ACC112 (cell line): ENCODE results near the gene ADAMTSL1.

Experiments used
- H2AFZ ChIP-seq: fragments of 200-600 bp; sonication (generic); one replicate; pipeline ENCODE4 v1.6.0; 2017; ENCODE audit warnings: antibody characterized with exemption, low read length; ENCODE audit not compliant: unreplicated experiment
- H3K27ac ChIP-seq: fragments of 200-600 bp; sonication (generic); 2 replicates; pipeline ENCODE4 v1.5.1; 2014; ENCODE audit warnings: low read depth, mild to moderate bottlenecking, antibody characterized with exemption, low read length, moderate library complexity
- H3K27me3 ChIP-seq: fragments of 200-600 bp; sonication (generic); 2 replicates; pipeline ENCODE4 v1.6.1; 2014; ENCODE audit warnings: mild to moderate bottlenecking, antibody characterized with exemption, low read length, moderate library complexity, mixed read lengths; ENCODE audit not compliant: insufficient read depth
- H3K36me3 ChIP-seq: fragments of 200-600 bp; sonication (generic); 2 replicates; pipeline ENCODE4 v1.6.1; 2016; ENCODE audit warnings: mild to moderate bottlenecking, antibody characterized with exemption, low read length, moderate library complexity, mixed read lengths; ENCODE audit not compliant: insufficient read depth
- H3K4me1 ChIP-seq: fragments of 200-600 bp; sonication (generic); one replicate; pipeline ENCODE4 v1.6.1; 2016; ENCODE audit warnings: low read length, mixed read lengths; ENCODE audit not compliant: insufficient read depth, unreplicated experiment, control insufficient read depth
- H3K4me3 ChIP-seq: fragments of 200-600 bp; sonication (generic); 2 replicates; pipeline ENCODE4 v1.5.1; 2014; ENCODE audit warnings: mild to moderate bottlenecking, low read depth, low read length
- H3K79me2 ChIP-seq: fragments of 200-600 bp; sonication (generic); one replicate; pipeline ENCODE4 v1.6.0; 2016; ENCODE audit warnings: low read length; ENCODE audit not compliant: control insufficient read depth, unreplicated experiment, insufficient read depth

The ADAMTSL1 gene

DNA sequence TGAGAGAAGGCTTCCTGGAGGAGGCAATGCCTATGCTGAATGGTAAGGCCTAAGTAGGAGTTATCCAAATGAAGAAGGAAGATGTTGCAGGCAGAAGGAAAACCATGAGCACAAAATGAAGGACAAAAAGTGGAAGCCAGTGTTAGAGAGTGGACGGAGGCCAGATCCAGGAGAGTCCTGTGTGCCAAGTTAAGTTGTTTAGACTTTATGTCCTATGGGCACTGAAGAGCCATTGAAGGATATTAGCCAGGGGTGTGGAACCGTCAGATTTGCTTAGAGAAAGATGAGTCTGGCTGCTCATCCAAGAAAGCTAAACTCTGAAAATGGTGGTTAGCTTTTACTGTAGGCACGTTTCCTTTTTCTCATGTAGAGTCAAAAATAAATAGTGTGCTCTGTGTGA, 254.7 kb downstream of the ADAMTSL1 start:
- Histone ChIP-seq H3K4me3 (no peak overlapping the region), H3K27ac (no peak overlapping the region), H3K79me2 (no peaks in the 10 kb centered on the region), H3K27me3 (no peaks in the 10 kb centered on the region), H2AFZ (no peak overlapping the region), H3K36me3 (peaks cover 2% of the 10 kb centered on the region), H3K4me1 (no peaks in the 10 kb centered on the region)

DNA sequence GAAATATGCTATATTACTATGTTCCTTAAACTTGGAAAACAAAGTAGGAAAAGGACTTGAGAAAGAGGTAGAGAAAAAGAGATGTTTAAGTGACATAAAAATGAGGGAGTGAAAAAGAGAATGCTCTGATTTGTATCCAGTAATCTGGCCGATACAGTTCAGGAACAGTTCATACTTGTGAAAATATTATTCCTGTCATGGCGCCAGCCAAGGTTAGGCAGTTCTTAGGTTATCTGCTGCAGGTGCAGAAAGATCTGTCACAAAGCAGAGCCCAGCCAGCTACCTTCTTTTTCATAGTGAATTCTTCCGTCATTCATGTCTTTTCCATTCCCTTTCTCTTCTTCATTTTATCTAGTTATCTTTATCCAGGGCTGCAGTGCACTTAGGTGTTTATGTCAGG, 256.3 kb downstream of the ADAMTSL1 start:
- Histone ChIP-seq H3K79me2 (no peaks in the 10 kb centered on the region), H3K4me3 (no peak overlapping the region), H3K4me1 (no peaks in the 10 kb centered on the region), H3K27ac (no peak overlapping the region), H2AFZ (no peak overlapping the region), H3K36me3 (peaks cover 2% of the 10 kb centered on the region), H3K27me3 (no peaks in the 10 kb centered on the region)

DNA sequence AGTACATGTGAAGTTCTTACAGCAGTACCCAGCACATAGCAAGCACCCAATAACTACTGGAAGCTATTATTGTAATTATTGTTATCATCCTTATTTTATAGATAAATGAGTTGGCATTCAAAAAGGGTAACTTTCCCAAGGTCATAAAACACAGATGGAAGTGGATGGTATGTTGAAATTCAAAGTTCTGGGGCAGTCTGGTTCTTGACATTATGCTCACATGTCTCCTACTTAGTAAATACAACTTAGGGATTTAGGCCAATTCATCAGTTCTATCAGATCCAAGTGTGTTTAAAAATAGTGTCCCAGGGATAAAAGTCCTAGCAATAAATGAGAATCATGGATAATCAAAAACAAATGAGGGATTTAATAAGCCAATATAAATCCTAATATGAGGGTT, 265.2 kb downstream of the ADAMTSL1 start:
- no peak overlapping the region for H2AFZ ChIP-seq
- no peaks in the 10 kb centered on the region for H3K79me2 ChIP-seq
- H3K36me3 ChIP-seq: no peaks in the 10 kb centered on the region
- H3K4me3 ChIP-seq: no peak overlapping the region
- H3K4me1 ChIP-seq: no peaks in the 10 kb centered on the region
- H3K27ac ChIP-seq: no peak overlapping the region
- H3K27me3 ChIP-seq: no peaks in the 10 kb centered on the region

DNA sequence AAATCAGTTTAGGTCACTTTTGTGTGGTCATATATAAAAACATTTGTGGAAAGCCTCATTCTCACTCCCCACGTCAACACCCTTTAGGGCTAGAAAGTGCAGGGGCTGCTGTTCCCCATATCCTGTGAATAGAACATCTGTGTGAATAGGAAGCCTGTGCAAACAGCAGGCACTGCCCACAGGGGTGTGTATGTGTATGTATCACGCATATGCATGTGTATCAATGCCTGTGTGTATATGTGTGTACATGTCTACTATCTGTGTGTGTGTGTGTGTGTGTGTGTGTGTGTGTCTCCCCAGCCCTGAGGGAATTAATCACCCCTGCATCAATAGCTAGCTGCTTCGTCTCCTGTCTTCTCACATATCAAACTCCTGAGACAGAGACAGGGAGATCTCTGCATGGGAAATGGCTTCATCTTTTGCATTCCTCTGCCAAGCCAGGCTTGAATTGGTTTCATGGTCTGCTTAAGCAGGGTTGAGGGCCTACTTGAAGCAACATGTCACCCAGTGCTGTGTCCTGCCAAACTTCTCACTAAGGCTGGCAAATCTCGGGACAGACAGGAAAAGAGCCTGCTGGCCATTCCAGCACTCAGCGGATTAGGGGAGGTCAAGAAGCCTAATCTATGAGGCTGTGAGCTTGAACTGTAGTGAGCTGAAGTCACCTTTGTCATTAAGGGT, 265.8 kb downstream of the ADAMTSL1 start:
- Histone ChIP-seq H3K79me2 (no peaks in the 10 kb centered on the region), H3K27me3 (no peaks in the 10 kb centered on the region), H3K4me1 (no peaks in the 10 kb centered on the region), H3K36me3 (no peaks in the 10 kb centered on the region; the same call in 1 of the 2 replicates), H3K27ac (no peak overlapping the region), H2AFZ (no peak overlapping the region), H3K4me3 (no peak overlapping the region)

DNA sequence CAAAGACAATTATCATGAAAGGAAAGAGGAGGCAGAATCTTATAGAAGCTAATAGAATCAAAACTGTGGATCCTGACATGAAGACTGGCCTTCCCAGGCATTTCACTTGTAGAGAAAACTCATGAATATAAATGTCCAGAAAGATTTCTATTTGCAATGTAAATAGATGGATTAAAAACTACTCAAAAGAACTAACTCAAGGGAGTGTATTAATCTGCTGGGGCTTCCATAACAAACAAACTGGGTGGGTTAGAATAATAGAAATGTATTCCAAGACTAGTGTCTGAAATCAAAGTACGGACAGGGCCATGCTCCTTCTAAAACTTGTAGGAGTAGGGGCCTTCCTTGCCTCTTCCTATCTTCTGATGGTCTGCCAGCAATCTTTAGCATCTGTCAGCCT, 267.4 kb downstream of the ADAMTSL1 start:
- Histone ChIP-seq H3K79me2 (no peaks in the 10 kb centered on the region), H3K4me1 (no peaks in the 10 kb centered on the region), H2AFZ (no peak overlapping the region), H3K36me3 (no peaks in the 10 kb centered on the region; the same call in 1 of the 2 replicates), H3K27me3 (no peaks in the 10 kb centered on the region), H3K27ac (no peak overlapping the region), H3K4me3 (no peak overlapping the region)

DNA sequence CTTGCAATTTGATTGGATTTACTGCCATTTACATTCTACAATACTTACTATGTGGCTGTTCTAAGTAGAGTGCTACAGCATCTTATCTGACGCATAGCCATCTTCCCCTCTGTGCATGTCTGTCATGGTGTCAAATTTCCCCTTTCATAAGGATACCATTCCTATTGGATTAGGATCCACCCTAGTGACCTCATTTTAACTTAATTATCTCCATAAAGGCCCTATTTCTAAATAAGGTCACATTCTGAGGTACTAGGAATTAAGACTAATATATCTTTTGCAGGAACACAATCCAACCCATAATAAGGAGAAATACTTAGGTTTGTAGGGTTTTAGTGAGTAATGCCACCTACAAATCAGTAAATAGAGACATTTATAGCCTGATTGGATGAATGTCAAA, 268.0 kb downstream of the ADAMTSL1 start:
- Histone ChIP-seq H2AFZ (no peak overlapping the region), H3K4me3 (no peak overlapping the region), H3K36me3 (no peaks in the 10 kb centered on the region; the same call in 1 of the 2 replicates), H3K27me3 (no peaks in the 10 kb centered on the region), H3K79me2 (no peaks in the 10 kb centered on the region), H3K4me1 (no peaks in the 10 kb centered on the region), H3K27ac (no peak overlapping the region)

DNA sequence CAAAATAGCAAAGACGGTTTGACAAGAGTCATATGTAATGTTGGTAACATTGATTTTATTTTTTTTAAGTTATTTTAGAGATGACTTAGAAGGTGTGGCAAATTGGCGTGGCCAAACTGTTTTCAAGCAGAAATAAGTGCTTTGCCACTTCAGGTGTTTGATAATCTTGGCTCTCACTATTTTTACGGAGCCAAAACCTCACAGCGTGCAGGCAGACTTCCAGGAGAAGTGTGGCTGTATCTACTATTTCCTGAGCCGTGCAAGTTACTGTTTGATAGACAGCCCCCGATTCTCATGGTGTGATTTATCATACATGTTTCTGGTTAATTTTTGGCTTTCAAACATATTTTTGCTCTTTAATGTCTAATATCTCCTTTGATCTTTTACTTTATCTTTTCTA, 269.5 kb downstream of the ADAMTSL1 start:
- Histone ChIP-seq H3K27ac (no peak overlapping the region), H3K79me2 (no peaks in the 10 kb centered on the region), H3K4me3 (no peak overlapping the region), H2AFZ (no peak overlapping the region), H3K4me1 (no peaks in the 10 kb centered on the region), H3K36me3 (no peaks in the 10 kb centered on the region; the same call in 1 of the 2 replicates), H3K27me3 (no peaks in the 10 kb centered on the region)

DNA sequence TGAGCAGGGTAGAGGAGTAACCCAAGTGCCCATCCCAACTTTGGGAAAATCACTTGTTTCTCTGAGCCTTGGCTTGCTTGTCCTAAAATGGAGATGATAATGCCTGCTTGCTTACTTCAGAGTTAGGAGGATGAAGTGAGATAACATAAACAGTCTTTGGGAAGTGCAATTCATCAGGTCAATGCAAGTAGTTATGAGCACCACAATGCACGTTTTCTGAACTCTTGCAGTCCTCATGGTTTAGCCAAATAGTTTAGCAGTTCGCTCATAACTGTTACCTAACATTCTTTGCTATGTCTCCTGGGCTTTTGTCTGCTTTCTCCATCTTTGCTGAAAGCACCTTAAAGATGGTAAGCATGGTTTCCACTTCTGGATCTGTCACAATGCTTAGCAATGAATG, 270.0 kb downstream of the ADAMTSL1 start:
- no peaks in the 10 kb centered on the region for H3K27me3 ChIP-seq
- H3K36me3 ChIP-seq: no peaks in the 10 kb centered on the region; the same call in 1 of the 2 replicates
- H3K79me2 ChIP-seq: no peaks in the 10 kb centered on the region
- H2AFZ ChIP-seq: no peak overlapping the region
- no peaks in the 10 kb centered on the region for H3K4me1 ChIP-seq
- H3K27ac ChIP-seq: no peak overlapping the region
- no peak overlapping the region for H3K4me3 ChIP-seq

DNA sequence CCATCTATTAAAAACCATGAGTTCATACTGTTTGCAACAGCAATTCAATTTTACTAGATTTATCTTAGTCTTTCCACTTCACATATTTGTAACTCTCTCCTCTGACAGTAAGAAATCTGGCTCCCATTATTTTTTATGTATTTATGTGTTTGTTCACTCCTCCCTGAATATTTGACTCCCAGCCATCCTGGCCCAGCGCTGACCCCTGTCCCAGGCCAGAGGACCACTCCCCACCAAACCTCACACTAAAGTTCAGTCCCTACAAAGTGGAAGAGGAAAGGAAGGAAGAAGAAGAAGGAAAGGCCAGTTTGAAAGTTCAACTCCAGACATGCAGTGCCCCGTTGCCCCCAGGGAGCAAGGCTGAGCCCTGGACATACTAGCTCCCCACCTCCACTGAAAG, 271.8 kb downstream of the ADAMTSL1 start:
- Histone ChIP-seq H3K27ac (no peak overlapping the region), H3K79me2 (no peaks in the 10 kb centered on the region), H3K27me3 (no peaks in the 10 kb centered on the region), H3K4me3 (no peak overlapping the region), H3K36me3 (no peaks in the 10 kb centered on the region; the same call in 1 of the 2 replicates), H2AFZ (no peak overlapping the region), H3K4me1 (no peaks in the 10 kb centered on the region)

DNA sequence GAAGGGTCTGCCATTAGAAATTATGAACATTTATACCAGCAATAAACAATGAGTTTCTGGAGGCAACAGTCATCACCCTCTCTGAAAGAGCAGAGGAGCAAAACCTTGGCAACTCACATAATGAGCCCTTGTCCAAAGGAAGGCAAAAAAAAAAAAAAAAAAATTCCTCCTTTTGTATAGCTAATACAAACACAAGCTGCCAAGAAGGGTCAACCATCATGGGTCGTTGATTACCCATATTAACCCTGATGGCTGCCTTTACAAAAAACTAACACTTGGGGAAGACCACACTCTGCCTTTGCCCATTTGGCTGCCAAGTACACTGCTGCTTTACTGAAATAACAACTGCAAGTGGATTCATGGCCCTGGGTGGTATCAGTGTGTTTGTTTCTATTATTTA, 272.7 kb downstream of the ADAMTSL1 start:
- Histone ChIP-seq H3K79me2 (no peaks in the 10 kb centered on the region), H3K27ac (no peak overlapping the region), H3K36me3 (no peaks in the 10 kb centered on the region; the same call in 1 of the 2 replicates), H3K27me3 (no peaks in the 10 kb centered on the region), H3K4me3 (no peak overlapping the region), H2AFZ (no peak overlapping the region), H3K4me1 (no peaks in the 10 kb centered on the region)

DNA sequence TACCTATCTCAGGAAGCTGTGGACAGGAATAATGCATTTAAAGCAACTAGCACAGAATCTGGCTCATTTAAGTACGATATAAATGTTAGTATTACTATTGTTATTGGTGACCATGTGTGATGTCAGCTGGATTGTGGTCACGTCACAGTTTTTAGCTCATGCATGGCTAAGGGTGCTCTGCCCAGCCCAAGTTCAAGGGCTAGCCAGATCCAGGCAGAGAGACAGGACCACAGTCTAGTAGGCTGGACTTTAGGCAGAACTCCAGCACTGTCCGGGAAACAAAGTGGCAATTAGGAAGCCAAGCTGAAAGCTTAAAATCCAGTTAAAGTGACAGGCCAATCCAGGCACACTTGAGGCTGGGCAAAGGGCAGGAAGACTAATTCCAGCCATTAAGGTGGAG, 273.6 kb downstream of the ADAMTSL1 start:
- no peaks in the 10 kb centered on the region; the same call in 1 of the 2 replicates for H3K36me3 ChIP-seq
- H3K27ac ChIP-seq: no peak overlapping the region
- H3K79me2 ChIP-seq: no peaks in the 10 kb centered on the region
- no peak overlapping the region for H3K4me3 ChIP-seq
- H2AFZ ChIP-seq: no peak overlapping the region
- no peaks in the 10 kb centered on the region for H3K27me3 ChIP-seq
- no peaks in the 10 kb centered on the region for H3K4me1 ChIP-seq
